Measurements from ENCODE around the gene ATXN1.
"Not testable (repeated sequence)": the region's sequence is repeated elsewhere in the genome, so short reads cannot be mapped to it uniquely, and the experiment has no call there.

Gene ATXN1

GRCh38 chr6:16789329-16790038 lies 28.2 kb upstream of the ATXN1 start:
- DNase-seq (ENCODE audit: low read depth in 1 of 2, low spot score in 1 of 2): no peak
- Histone ChIP-seq H3K4me3 (replicated peaks; ENCODE audit: insufficient read depth, low read length) (no peak overlapping the region), H3K27ac (replicated peaks) (no peak overlapping the region), H3K27me3 (ENCODE audit: insufficient read depth, poor library complexity, severe bottlenecking) (no peaks in the 10 kb centered on the region)
- TF ChIP-seq SPI1 (IDR thresholded peaks at IDR 0.05; ENCODE audit: borderline replicate concordance, low read depth) (no peak), REST (IDR thresholded peaks at IDR 0.05; ENCODE audit: insufficient replicate concordance, low read depth) (no peak), GABPA (IDR thresholded peaks at IDR 0.05; ENCODE audit: low read depth) (no peak), CTCF (IDR thresholded peaks at IDR 0.05; ENCODE audit: insufficient read depth, low read length) (no peak), POLR2AphosphoS5 (IDR thresholded peaks at IDR 0.05; ENCODE audit: low read depth) (no peak)

- TF ChIP-seq REST (IDR thresholded peaks at IDR 0.05; ENCODE audit: insufficient replicate concordance, low read depth) (no peak), SPI1 (IDR thresholded peaks at IDR 0.05; ENCODE audit: borderline replicate concordance, low read depth) (no peak), POLR2AphosphoS5 (IDR thresholded peaks at IDR 0.05; ENCODE audit: low read depth) (no peak), GABPA (IDR thresholded peaks at IDR 0.05; ENCODE audit: low read depth) (no peak), CTCF (IDR thresholded peaks at IDR 0.05; ENCODE audit: insufficient read depth, low read length) (no peak)
- DNase-seq (ENCODE audit: low read depth in 1 of 2, low spot score in 1 of 2): no peak
- no peaks in the 10 kb centered on the region for H3K27me3 ChIP-seq (ENCODE audit: insufficient read depth, poor library complexity, severe bottlenecking)
- H3K4me3 ChIP-seq (replicated peaks; ENCODE audit: insufficient read depth, low read length): no peak overlapping the region
- no peak overlapping the region for H3K27ac ChIP-seq (replicated peaks)
These were observed 25.9 kb upstream of the ATXN1 start for GRCh38 chr6:16787128-16787682.

- Histone ChIP-seq H3K4me3 (replicated peaks; ENCODE audit: insufficient read depth, low read length) (no peak overlapping the region), H3K27me3 (ENCODE audit: insufficient read depth, poor library complexity, severe bottlenecking) (no peaks in the 10 kb centered on the region), H3K27ac (replicated peaks) (no peak overlapping the region)
- DNase-seq (ENCODE audit: low read depth in 1 of 2, low spot score in 1 of 2): no peak
- TF ChIP-seq POLR2AphosphoS5 (IDR thresholded peaks at IDR 0.05; ENCODE audit: low read depth): no peak
- no peak for TF ChIP-seq CTCF (IDR thresholded peaks at IDR 0.05; ENCODE audit: insufficient read depth, low read length)
- TF ChIP-seq REST (IDR thresholded peaks at IDR 0.05; ENCODE audit: insufficient replicate concordance, low read depth): no peak
- TF ChIP-seq SPI1 (IDR thresholded peaks at IDR 0.05; ENCODE audit: borderline replicate concordance, low read depth): no peak
- no peak for TF ChIP-seq GABPA (IDR thresholded peaks at IDR 0.05; ENCODE audit: low read depth)
These were observed 24.2 kb upstream of the ATXN1 start for GRCh38 chr6:16785496-16785895.

- not testable (repeated sequence) for H3K27me3 ChIP-seq (ENCODE audit: insufficient read depth, poor library complexity, severe bottlenecking); H3K27ac ChIP-seq (replicated peaks); DNase-seq (ENCODE audit: low read depth in 1 of 2, low spot score in 1 of 2); H3K4me3 ChIP-seq (replicated peaks; ENCODE audit: insufficient read depth, low read length)
These were observed 23.7 kb upstream of the ATXN1 start for GRCh38 chr6:16784957-16785356.

All from HL-60 (cell line).